PFSK-1 (cell line): Measurements from ENCODE around the gene GLP1R.

ENCODE experiments used
- FOXP2 ChIP-seq: optimal IDR thresholded peaks from 2 replicates; pipeline ENCODE3; 2011; ENCODE audit warnings: borderline replicate concordance, control low read depth, inconsistent platforms; ENCODE audit not compliant: insufficient read depth; ENCODE audit errors: extremely low read length, extremely low read depth
- REST ChIP-seq, 2 experiments: IDR thresholded peaks; 2 replicates each; pipeline versions ENCODE4 v1.6.1 to v1.8.0; 2011 to 2012; ENCODE audit warnings: low read depth in 2 of 2, low read length in 2 of 2, control low read depth in 1 of 2, inconsistent platforms in 1 of 2, mild to moderate bottlenecking in 1 of 2, moderate library complexity in 1 of 2; ENCODE audit not compliant: insufficient read depth in 1 of 2
- SIN3A ChIP-seq: IDR thresholded peaks from 2 replicates; pipeline ENCODE4 v1.6.1; 2012; ENCODE audit warnings: mild to moderate bottlenecking, low read length, moderate library complexity, borderline replicate concordance; ENCODE audit not compliant: insufficient read depth
- TAF1 ChIP-seq: IDR thresholded peaks from 2 replicates; pipeline ENCODE4 v1.6.1; 2012; ENCODE audit warnings: low read length, control low read depth, borderline replicate concordance; ENCODE audit not compliant: insufficient read depth

GRCh38 chr6:39075010-39075686 is 26.6 kb downstream of the GLP1R start:
- TF ChIP-seq TAF1 (no peak), REST (IDR thresholded peaks at IDR 0.05; ENCODE audit: insufficient read depth in 1 of 2, low read depth in 2 of 2, low read length in 2 of 2) (no peak), FOXP2 (no peak), SIN3A (no peak)
